Cardiac fibroblast (primary cell): ENCODE data around the gene OR52K2.

Source experiments
- DNase-seq, 2 donors: peaks; one replicate each; pipeline versions ENCODE4 v3.0.0 to v3.0.0-alpha.2; 2010; ENCODE audit warnings: low read depth in 2 of 2
- H3K4me3 ChIP-seq, 2 donors: replicated peaks in 1 of 2; 1 replicate in 1 of 2; 2 replicates in 1 of 2; pipeline ENCODE4 v1.5.1; 2011; ENCODE audit warnings: low read depth in 2 of 2, low read length in 2 of 2, mild to moderate bottlenecking in 2 of 2, moderate library complexity in 1 of 2
- CTCF ChIP-seq: IDR thresholded peaks from one replicate; pipeline ENCODE4 v1.5.1; 2011; ENCODE audit warnings: low read depth, mild to moderate bottlenecking, low read length, inconsistent platforms

Gene OR52K2

GRCh38 chr11:4493480-4493818 is 44.4 kb downstream of the OR52K2 start:
- no peak for TF ChIP-seq CTCF
- DNase-seq = no peak
- no peak overlapping the region for H3K4me3 ChIP-seq

GRCh38 chr11:4495487-4495886 is 46.4 kb downstream of the OR52K2 start:
- no peak for TF ChIP-seq CTCF
- no peak overlapping the region for H3K4me3 ChIP-seq
- peak; percentile 4 to 35 for DNase-seq

- no peak for TF ChIP-seq CTCF
- no peak overlapping the region for H3K4me3 ChIP-seq
- no peak for DNase-seq
Measured at GRCh38 chr11:4495986-4496385, 46.9 kb downstream of the OR52K2 start.

- TF ChIP-seq CTCF = no peak
- peak; percentile 3 to 5 for DNase-seq
- H3K4me3 ChIP-seq = no peak overlapping the region
Measured at GRCh38 chr11:4496557-4497248, 47.6 kb downstream of the OR52K2 start.
